H9 (cell line): ENCODE results near the gene NHERF2. TPM values are rescaled to one million over a fixed set of nuclear protein-coding genes. Genes with fewer than 3 reads are reported as not detected.

ENCODE experiments used
- DNase-seq: peaks from one replicate; pipeline ENCODE4 v3.0.0-alpha.2; 2017
- H2AFZ ChIP-seq: one replicate; pipeline ENCODE4 v1.6.1; 2013; ENCODE audit warnings: mild to moderate bottlenecking, low read length, control low read depth, moderate library complexity
- H2AK5ac ChIP-seq: 2 replicates; pipeline ENCODE4 v1.6.1; 2013; ENCODE audit warnings: low read length, control low read depth, mixed read lengths; ENCODE audit not compliant: insufficient read length
- H2BK120ac ChIP-seq: one replicate; pipeline ENCODE4 v1.6.1; 2013; ENCODE audit warnings: low read depth, mild to moderate bottlenecking, low read length, control low read depth, inconsistent platforms; ENCODE audit not compliant: poor library complexity, severe bottlenecking
- H2BK12ac ChIP-seq: 2 replicates; pipeline ENCODE4 v1.6.1; 2013; ENCODE audit warnings: low read length, control low read depth, mixed read lengths, low read depth; ENCODE audit not compliant: insufficient read length
- H2BK15ac ChIP-seq: 2 replicates; pipeline ENCODE4 v1.6.1; 2013; ENCODE audit warnings: low read depth, low read length, control low read depth
- H2BK20ac ChIP-seq: one replicate; pipeline ENCODE4 v1.6.1; 2013; ENCODE audit warnings: low read depth, mild to moderate bottlenecking, low read length, control low read depth, inconsistent platforms; ENCODE audit not compliant: poor library complexity, severe bottlenecking
- H2BK5ac ChIP-seq: 2 replicates; pipeline ENCODE4 v1.6.1; 2013; ENCODE audit warnings: low read length, control low read depth, mixed read lengths; ENCODE audit not compliant: insufficient read length
- H3K14ac ChIP-seq: 2 replicates; pipeline ENCODE4 v1.6.1; 2013; ENCODE audit warnings: low read length, control low read depth; ENCODE audit not compliant: insufficient read depth
- H3K18ac ChIP-seq: 2 replicates; pipeline ENCODE4 v1.6.1; 2013; ENCODE audit warnings: low read depth, mild to moderate bottlenecking, mixed read lengths, low read length, control low read depth; ENCODE audit not compliant: insufficient read length
- H3K23ac ChIP-seq: 2 replicates; pipeline ENCODE4 v1.6.1; 2013; ENCODE audit warnings: low read length, control low read depth, mixed read lengths, low read depth; ENCODE audit not compliant: insufficient read length
- H3K23me2 ChIP-seq: 2 replicates; pipeline ENCODE4 v1.6.1; 2013; ENCODE audit warnings: low read depth, mild to moderate bottlenecking, mixed read lengths, low read length, control low read depth; ENCODE audit not compliant: insufficient read length, poor library complexity, severe bottlenecking
- H3K27ac ChIP-seq: 2 replicates; pipeline ENCODE4 v1.5.1; 2013; ENCODE audit warnings: low read length, control low read depth, mixed read lengths, low read depth; ENCODE audit not compliant: insufficient read length
- H3K27me3 ChIP-seq: 2 replicates; pipeline ENCODE4 v1.6.1; 2013; ENCODE audit warnings: low read length, control low read depth, inconsistent platforms; ENCODE audit not compliant: insufficient read depth
- H3K4ac ChIP-seq: 2 replicates; pipeline ENCODE4 v1.6.1; 2013; ENCODE audit warnings: low read depth, mild to moderate bottlenecking, control low read depth, inconsistent platforms, low read length, moderate library complexity
- H3K4me1 ChIP-seq: 2 replicates; pipeline ENCODE4 v1.6.1; 2013; ENCODE audit warnings: low read length, control low read depth, inconsistent platforms; ENCODE audit not compliant: insufficient read depth
- H3K4me2 ChIP-seq: 2 replicates; pipeline ENCODE4 v1.6.1; 2013; ENCODE audit warnings: low read length, control low read depth, mixed read lengths; ENCODE audit not compliant: insufficient read length, insufficient read depth
- H3K56ac ChIP-seq: 2 replicates; pipeline ENCODE4 v1.6.1; 2013; ENCODE audit warnings: low read depth, mild to moderate bottlenecking, mixed read lengths, low read length, control low read depth; ENCODE audit not compliant: insufficient read length
- H3K79me1 ChIP-seq: 2 replicates; pipeline ENCODE4 v1.6.1; 2013; ENCODE audit warnings: low read depth, mild to moderate bottlenecking, moderate library complexity, low read length, control low read depth, inconsistent platforms; ENCODE audit not compliant: insufficient read depth, poor library complexity, severe bottlenecking
- H3K79me2 ChIP-seq: 2 replicates; pipeline ENCODE4 v1.6.1; 2013; ENCODE audit warnings: low read length, control low read depth, inconsistent platforms; ENCODE audit not compliant: insufficient read depth
- H3K9ac ChIP-seq: 2 replicates; pipeline ENCODE4 v1.6.1; 2013; ENCODE audit warnings: low read length, control low read depth, mixed read lengths; ENCODE audit not compliant: insufficient read length; ENCODE audit errors: extremely low read depth
- H3K9me3 ChIP-seq: one replicate; pipeline ENCODE4 v1.6.1; 2013; ENCODE audit warnings: low read depth, low read length, inconsistent platforms; ENCODE audit not compliant: control insufficient read depth
- H3T11ph ChIP-seq: one replicate; pipeline ENCODE4 v1.6.1; 2013; ENCODE audit warnings: mild to moderate bottlenecking, low read length, control low read depth, inconsistent platforms
- H4K20me1 ChIP-seq: one replicate; pipeline ENCODE4 v1.6.1; 2013; ENCODE audit not compliant: control insufficient read depth, insufficient read length, insufficient read depth
- H4K5ac ChIP-seq: 2 replicates; pipeline ENCODE4 v1.6.1; 2013; ENCODE audit warnings: low read depth, mild to moderate bottlenecking, mixed read lengths, low read length, control low read depth; ENCODE audit not compliant: insufficient read length
- H4K8ac ChIP-seq: replicated peaks from 2 replicates; pipeline ENCODE4 v1.6.1; 2013; ENCODE audit warnings: low read length, control low read depth, mixed read lengths, low read depth; ENCODE audit not compliant: insufficient read length
- H4K91ac ChIP-seq: 2 replicates; pipeline ENCODE4 v1.6.1; 2013; ENCODE audit warnings: low read depth, mild to moderate bottlenecking, moderate library complexity, mixed read lengths, low read length, control low read depth; ENCODE audit not compliant: insufficient read length
- H3K27ac Mint-ChIP-seq, 3 experiments: 2 replicates in 2 of 3; 3 replicates in 1 of 3; pipeline ENCODE4 v1.8.0; 2020 to 2021; ENCODE audit warnings: mixed read lengths in 3 of 3, mild to moderate bottlenecking in 1 of 3, moderate library complexity in 1 of 3
- H3K27me3 Mint-ChIP-seq: 2 replicates; pipeline ENCODE4 v1.8.0; 2021; ENCODE audit warnings: low read depth, mild to moderate bottlenecking, moderate library complexity, mixed read lengths
- H3K36me3 Mint-ChIP-seq, 3 experiments: 2 replicates in 2 of 3; 3 replicates in 1 of 3; pipeline ENCODE4 v1.8.0; 2020 to 2021; ENCODE audit warnings: low read depth in 3 of 3, mixed read lengths in 3 of 3; ENCODE audit not compliant: insufficient read depth in 1 of 3
- H3K4me1 Mint-ChIP-seq, 2 experiments: 2 replicates each; pipeline ENCODE4 v1.8.0; 2020; ENCODE audit warnings: mixed read lengths in 2 of 2
- H3K4me3 Mint-ChIP-seq, 2 experiments: 2 replicates in 1 of 2; 3 replicates in 1 of 2; pipeline ENCODE4 v1.8.0; 2020 to 2021; ENCODE audit warnings: mild to moderate bottlenecking in 2 of 2, mixed read lengths in 2 of 2, moderate library complexity in 1 of 2
- H3K9me3 Mint-ChIP-seq, 2 experiments: 2 replicates in 1 of 2; 3 replicates in 1 of 2; pipeline ENCODE4 v1.8.0; 2020; ENCODE audit warnings: mild to moderate bottlenecking in 2 of 2, mixed read lengths in 2 of 2, moderate library complexity in 1 of 2
- WGBS: extraction: QIAGEN DNeasy Blood & Tissue Kit; methylation state at CpG from one replicate; pipeline ENCODE4 v1.1.7; 2013; ENCODE audit warnings: missing lambda C conversion rate, low lambda C conversion rate, mixed read lengths; ENCODE audit not compliant: insufficient read length; ENCODE audit errors: extremely low coverage; 5-methylcytosine and 5-hydroxymethylcytosine counted together
- total RNA-seq: library from RNA; stranded (reverse); gene quantifications from 2 replicates; pipeline ENCODE4 v1.2.1, GENCODE V29; 2021
- TF ChIP-seq, protein P1 (sequence below): fragments of 200-600 bp; sonication (generic); conservative IDR thresholded peaks from 3 replicates; pipeline ENCODE4 v1.8.0; 2021; ENCODE audit warnings: antibody characterized with exemption, mild to moderate bottlenecking

Gene NHERF2
- total RNA-seq, 1 experiment from 2014 or later, result 15.3 TPM

DNA sequence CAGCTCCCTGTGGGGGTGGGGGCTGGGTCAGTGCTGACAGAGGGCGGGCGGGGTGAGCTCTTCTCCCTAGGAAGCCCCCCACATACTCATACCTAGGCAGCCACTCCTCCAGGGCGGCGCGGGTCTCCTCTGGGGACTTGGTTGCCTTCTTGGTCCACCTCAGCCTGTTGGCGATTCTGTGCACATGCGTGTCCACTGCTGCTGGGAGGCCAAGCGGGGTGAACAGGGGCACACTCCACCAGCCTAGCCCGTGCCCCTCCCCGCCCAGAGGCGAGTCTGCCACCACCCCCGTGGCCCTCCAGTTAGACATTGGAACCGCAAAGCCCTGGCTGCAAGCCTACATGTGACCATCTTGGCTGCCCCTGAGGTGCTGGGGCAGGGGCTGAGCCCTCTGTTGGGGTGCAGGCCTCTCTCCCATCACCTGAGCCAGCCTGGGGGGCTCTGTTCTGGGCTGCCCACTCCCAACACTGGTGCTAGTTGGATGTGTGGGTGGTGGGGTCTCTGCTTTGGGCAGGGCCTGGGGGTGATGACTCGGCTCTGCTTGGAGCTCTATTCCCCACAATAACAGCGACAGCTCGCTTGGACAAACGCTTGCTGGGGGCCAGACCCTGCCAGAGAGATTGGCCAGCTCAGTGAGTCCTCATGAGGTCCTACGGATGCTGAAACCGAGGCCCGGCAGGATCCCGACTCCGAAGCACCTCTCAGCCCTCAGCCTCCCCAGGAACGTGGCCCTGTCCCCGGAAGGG lies 13.5 kb downstream of the NHERF2 start:
- no peak overlapping the region for H3K4me2 ChIP-seq
- Mint-ChIP-seq H3K9me3 (no peaks in the 10 kb centered on the region), H3K36me3 (peaks cover 2 to 5% (median 3%) of the 10 kb centered on the region in 3 experiments; a peak in 5 of 7 replicates), H3K4me3 (no peak overlapping the region), H3K4me1 (peaks cover 4 to 11% of the 10 kb centered on the region in 2 experiments; a peak in 3 of 4 replicates), H3K27ac (no peak overlapping the region), H3K27me3 (no peaks in the 10 kb centered on the region)
- no peak overlapping the region for H4K91ac ChIP-seq
- H3K4ac ChIP-seq, result no peak overlapping the region
- DNase-seq, result no peak
- WGBS, result no CpG with 5 or more reads among the region's 24 CpGs
- H2BK20ac ChIP-seq, result no peak overlapping the region
- no peak overlapping the region for H3K23ac ChIP-seq
- no peak overlapping the region for H3K18ac ChIP-seq
- no peaks in the 10 kb centered on the region for H3K79me1 ChIP-seq
- no peak overlapping the region for H2BK120ac ChIP-seq
- no peak overlapping the region for H4K8ac ChIP-seq
- no peak overlapping the region for H3K9ac ChIP-seq
- no peaks in the 10 kb centered on the region for H3K79me2 ChIP-seq
- no peak overlapping the region for H3K27ac ChIP-seq
- H3K23me2 ChIP-seq, result no peaks in the 10 kb centered on the region
- H2AK5ac ChIP-seq, result no peak overlapping the region
- H2BK15ac ChIP-seq, result no peak overlapping the region
- no peak overlapping the region for H3K14ac ChIP-seq
- H3T11ph ChIP-seq, result no peak overlapping the region
- TF ChIP-seq, protein P1, sequence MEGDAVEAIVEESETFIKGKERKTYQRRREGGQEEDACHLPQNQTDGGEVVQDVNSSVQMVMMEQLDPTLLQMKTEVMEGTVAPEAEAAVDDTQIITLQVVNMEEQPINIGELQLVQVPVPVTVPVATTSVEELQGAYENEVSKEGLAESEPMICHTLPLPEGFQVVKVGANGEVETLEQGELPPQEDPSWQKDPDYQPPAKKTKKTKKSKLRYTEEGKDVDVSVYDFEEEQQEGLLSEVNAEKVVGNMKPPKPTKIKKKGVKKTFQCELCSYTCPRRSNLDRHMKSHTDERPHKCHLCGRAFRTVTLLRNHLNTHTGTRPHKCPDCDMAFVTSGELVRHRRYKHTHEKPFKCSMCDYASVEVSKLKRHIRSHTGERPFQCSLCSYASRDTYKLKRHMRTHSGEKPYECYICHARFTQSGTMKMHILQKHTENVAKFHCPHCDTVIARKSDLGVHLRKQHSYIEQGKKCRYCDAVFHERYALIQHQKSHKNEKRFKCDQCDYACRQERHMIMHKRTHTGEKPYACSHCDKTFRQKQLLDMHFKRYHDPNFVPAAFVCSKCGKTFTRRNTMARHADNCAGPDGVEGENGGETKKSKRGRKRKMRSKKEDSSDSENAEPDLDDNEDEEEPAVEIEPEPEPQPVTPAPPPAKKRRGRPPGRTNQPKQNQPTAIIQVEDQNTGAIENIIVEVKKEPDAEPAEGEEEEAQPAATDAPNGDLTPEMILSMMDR, result no peak
- H2BK5ac ChIP-seq, result no peak overlapping the region
- H4K5ac ChIP-seq, result no peak overlapping the region
- no peaks in the 10 kb centered on the region for H3K9me3 ChIP-seq
- no peaks in the 10 kb centered on the region for H3K4me1 ChIP-seq
- H4K20me1 ChIP-seq, result no peaks in the 10 kb centered on the region
- no peaks in the 10 kb centered on the region for H3K27me3 ChIP-seq
- H2AFZ ChIP-seq, result no peak overlapping the region
- H3K56ac ChIP-seq, result no peak overlapping the region
- no peak overlapping the region for H2BK12ac ChIP-seq
